Epithelial cell of proximal tubule (primary cell): Measurements from ENCODE around the gene PLET1. TPM values are rescaled to one million over a fixed set of nuclear protein-coding genes. Genes with fewer than 3 reads are reported as not detected.

Source experiments
- DNase-seq: peaks from one replicate; pipeline ENCODE4 v3.0.0-alpha.2; 2011; ENCODE audit warnings: low read depth
- H3K4me3 ChIP-seq: 2 replicates; pipeline ENCODE4 v1.5.1; 2011; ENCODE audit warnings: low read depth, mild to moderate bottlenecking, low read length
- total RNA-seq: library from RNA; depleted of rRNA; stranded (reverse); fragments of >200 nt; gene quantifications from 2 replicates; pipeline ENCODE4 v1.2.3, GENCODE V29; 2015
- TF ChIP-seq, protein P1 (sequence below): conservative IDR thresholded peaks from 2 replicates; pipeline ENCODE4 v1.5.1; 2012; ENCODE audit warnings: low read depth, mild to moderate bottlenecking, low read length

PLET1 gene
- total RNA-seq, 1 donor from 2014 or later = not detected

DNA sequence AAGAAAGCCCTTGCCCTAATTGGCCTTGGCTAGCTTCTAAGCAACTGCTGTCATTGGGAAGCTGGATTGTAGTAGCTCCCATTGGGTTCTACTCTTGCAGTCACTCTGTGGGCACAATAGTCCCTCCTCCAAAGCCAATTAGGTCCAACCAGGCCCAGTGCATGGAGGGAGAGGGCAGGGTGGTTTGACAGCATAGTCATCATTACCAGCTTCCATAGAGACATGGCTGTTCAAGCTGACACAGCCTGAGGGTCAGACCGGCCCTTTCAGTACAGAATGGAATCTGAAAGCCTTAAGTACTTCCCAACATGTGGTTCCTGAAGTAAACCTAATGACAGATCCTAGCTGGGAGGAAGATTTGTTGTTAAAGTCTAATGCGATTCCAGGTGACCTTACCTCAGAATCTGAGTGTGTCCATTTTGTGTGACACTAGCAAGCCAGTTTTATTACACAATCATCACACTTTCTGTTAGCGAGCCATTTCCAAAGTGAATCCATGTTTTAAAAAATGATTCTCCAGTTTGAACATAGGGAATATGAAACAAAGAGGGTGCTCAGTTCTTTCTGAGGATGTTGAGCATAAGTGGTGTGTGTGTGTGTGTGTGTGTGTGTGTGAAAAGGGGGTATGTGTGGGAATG lies 6.9 kb downstream of the PLET1 start:
- no peak overlapping the region for H3K4me3 ChIP-seq
- TF ChIP-seq, protein P1, sequence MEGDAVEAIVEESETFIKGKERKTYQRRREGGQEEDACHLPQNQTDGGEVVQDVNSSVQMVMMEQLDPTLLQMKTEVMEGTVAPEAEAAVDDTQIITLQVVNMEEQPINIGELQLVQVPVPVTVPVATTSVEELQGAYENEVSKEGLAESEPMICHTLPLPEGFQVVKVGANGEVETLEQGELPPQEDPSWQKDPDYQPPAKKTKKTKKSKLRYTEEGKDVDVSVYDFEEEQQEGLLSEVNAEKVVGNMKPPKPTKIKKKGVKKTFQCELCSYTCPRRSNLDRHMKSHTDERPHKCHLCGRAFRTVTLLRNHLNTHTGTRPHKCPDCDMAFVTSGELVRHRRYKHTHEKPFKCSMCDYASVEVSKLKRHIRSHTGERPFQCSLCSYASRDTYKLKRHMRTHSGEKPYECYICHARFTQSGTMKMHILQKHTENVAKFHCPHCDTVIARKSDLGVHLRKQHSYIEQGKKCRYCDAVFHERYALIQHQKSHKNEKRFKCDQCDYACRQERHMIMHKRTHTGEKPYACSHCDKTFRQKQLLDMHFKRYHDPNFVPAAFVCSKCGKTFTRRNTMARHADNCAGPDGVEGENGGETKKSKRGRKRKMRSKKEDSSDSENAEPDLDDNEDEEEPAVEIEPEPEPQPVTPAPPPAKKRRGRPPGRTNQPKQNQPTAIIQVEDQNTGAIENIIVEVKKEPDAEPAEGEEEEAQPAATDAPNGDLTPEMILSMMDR = no peak
- no peak for DNase-seq

GRCh38 chr11:112249871-112250610 lies 10.6 kb downstream of the PLET1 start:
- TF ChIP-seq, protein P1 = no peak
- no peak for DNase-seq
- no peak overlapping the region for H3K4me3 ChIP-seq

DNA sequence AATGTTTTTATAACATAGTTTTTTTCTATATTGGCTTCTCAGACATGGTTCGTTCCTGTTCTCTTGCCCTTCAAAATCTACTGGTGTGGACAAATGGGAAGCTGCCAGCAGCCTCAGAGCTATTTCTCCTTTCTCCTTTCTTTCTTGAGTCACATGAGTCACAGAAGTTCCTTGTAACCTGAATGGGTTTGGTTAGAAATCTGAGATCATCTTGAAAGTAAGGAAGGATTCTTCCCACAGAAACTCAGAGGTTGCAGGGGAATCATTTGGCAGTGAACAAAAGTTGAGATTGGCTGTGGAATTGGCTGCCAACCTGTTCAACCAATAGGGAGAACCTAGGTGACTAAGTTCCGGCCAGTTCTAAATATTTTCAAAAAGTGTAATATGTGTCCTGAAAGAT lies 12.5 kb downstream of the PLET1 start:
- no peak for DNase-seq
- TF ChIP-seq, protein P1 = no peak
- H3K4me3 ChIP-seq = no peak overlapping the region

DNA sequence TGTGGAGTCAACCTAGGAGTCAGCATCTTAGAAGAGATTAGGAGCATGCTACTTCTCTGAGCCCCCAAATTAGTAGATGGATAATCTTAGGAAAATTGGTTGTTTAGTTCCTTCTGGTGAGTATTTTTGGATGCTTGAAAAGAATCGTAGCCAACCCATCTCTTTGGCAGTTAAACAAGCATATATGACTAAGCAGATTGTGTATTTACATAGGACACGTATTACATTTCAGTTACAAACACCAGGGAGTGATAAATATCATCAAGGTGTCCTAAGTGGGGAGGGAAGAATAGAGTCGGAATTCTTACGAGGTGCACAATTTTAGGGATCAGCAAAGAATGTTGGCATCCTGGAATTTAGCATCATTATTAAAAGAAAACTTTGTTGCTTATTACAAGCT lies 13.5 kb downstream of the PLET1 start:
- no peak for DNase-seq
- H3K4me3 ChIP-seq = no peak overlapping the region
- TF ChIP-seq, protein P1 = no peak

GRCh38 chr11:112241486-112241885 lies 19.2 kb downstream of the PLET1 start:
- H3K4me3 ChIP-seq = no peak overlapping the region
- DNase-seq = no peak
- TF ChIP-seq, protein P1 = no peak

DNA sequence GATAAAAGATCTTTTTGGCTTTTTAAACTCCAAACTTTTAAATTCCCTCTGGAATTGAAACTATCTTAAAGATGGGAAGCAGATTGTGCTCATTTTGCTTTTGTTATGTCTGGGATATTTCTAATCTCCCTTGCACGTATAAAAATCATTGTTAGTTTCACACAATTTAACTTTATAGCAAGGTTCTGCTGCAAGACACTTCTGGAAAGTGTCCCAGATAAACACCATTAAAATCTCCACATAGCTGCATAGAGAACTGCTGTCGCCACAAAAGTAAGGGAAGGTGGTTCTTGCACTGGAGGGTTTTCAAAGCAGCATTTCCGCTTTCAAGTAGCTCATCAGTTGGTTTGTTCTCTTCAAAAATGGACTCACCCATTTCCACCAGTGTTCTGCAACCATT lies 22.6 kb downstream of the PLET1 start:
- H3K4me3 ChIP-seq = no peak overlapping the region
- TF ChIP-seq, protein P1 = no peak
- DNase-seq = no peak
